Stimulated activated CD4-positive, alpha-beta T cell treated with anti-CD3 and anti-CD28 coated beads, Interleukin-15, amount 100 ng/mL, for 48 hours (primary cell): ENCODE results near the gene TAC3.
"Not testable (repeated sequence)": the region's sequence is repeated elsewhere in the genome, so short reads cannot be mapped to it uniquely, and the experiment has no call there.

Experiments
- DNase-seq, 2 donors: peaks; one replicate each; pipeline ENCODE4 v3.0.0-alpha.2; 2020; ENCODE audit warnings: low read depth in 2 of 2

The TAC3 gene

DNA sequence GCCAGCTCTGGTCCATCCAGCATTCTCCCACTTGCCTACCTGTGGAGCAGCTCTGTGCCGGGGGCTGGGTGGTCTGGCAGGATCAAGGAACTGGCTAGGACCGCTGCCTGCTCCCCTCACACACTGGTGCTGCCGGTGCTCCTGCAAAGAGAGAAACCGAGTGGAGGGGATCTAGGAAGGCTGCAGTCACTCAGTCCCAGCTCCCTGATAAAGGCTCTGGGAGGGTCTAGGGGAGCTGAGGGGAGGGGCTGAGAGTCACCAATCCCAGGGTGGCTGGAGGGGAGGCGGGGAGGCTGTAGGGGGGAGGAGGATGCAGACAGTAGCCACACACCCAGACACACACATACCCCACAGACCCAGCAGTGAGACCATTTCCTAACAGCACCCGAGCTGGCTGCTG lies at the start of gene TAC3:
TAC3 (minus strand) TSS at position 182 of the 400 bp plus-strand sequence. CDS start 732 bp downstream, outside the sequence.
- no peak for DNase-seq

DNA sequence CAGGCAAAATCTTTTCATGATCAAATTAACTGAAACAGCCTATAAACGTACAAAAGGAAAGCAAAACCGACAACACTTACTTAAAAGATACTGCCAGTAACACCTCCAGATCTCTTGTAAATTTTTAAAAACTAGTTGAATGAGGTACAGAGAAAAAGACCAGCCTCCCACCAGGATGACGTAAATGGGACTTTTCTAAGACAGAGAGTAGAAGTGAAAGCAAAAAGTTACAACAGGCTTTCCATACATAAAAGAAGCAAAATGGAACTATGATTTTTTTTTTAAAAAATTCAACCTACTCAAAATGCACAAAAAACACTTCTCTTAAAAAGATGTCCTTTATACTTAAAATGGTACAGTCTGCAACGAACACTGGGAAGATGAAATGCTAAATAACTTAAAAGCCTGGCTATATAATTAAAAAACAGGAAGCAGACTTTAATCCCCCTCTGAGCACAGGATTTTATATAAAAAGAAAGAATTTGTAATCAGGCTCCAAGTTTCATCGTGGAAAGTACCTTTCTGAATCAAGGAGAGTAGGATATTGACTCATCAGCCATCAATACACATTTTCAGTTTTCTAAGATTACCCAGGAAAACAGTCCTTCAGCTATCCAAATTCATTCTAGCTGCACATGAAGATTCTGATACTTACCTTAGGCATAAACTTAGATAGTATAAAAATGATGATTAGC lies 47.8 kb upstream of the TAC3 start:
- DNase-seq: no peak

DNA sequence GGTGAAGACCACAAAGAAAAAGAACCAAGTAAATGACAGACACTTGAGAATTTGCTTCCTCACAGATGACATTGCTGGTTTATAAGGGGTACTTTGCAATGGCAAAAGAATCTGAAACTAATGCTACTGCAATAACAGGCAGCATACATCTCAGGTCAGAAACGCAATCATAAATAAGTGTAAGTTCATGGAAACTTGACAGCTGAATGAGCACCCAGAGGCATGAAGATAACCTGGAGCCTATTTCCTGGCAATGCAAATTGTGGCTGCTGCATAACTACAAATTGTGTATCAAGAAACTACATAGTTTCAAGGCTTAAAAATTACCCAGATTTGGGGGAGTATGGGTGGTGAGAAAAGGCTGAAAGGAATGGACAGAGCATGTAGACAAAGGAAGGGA lies 42.1 kb upstream of the TAC3 start:
- no peak for DNase-seq

DNA sequence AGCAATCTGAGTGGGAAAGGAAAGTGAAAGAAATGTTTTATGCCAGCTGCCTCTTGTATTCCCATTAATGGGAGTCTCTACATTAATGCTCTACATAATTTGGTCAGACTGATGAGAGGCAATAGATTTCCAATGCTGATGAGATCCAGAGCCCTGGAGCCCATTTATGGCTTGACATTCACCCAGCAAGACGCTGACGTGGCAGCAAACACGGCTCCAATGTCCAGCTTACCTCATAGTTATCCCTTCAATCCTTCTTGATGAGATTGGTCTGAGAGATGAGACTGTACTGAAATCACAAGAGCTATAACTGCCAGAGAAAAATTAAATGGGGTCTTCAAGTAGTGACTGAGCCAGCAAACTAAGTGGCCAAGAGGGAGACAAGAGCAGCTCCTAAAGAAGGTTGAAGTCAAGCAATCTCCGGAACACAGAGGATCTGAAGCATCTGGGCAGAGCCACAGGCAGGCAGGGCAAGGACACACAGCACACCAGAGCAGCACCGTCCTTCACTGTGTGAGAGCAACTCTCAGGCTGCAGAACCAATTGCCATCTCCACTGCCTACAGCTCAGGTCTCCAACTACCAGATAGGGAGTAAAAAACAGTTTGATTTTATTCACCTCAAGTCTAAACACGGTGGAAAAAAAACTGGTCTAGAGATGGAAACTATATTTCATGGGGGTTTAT lies 40.9 kb upstream of the TAC3 start:
- DNase-seq: no peak

DNA sequence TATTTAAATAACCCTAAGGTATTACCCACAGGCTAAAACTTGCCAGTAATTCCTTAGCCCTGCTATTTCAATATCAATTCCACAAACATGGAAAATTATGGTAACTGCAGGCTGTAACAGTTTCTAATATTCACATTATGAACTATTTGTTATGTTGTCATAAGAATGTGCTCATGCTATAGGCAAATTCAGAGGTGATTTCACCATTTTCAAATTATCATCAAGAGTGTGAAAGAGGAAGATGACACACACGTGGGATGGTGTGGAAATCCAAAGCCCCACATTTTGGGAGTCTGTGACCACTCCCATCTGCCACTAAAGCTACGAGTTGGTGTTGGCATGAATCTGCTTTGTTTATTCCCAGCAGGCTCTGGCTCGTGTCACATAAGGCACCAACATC lies 39.5 kb upstream of the TAC3 start:
- no peak for DNase-seq

DNA sequence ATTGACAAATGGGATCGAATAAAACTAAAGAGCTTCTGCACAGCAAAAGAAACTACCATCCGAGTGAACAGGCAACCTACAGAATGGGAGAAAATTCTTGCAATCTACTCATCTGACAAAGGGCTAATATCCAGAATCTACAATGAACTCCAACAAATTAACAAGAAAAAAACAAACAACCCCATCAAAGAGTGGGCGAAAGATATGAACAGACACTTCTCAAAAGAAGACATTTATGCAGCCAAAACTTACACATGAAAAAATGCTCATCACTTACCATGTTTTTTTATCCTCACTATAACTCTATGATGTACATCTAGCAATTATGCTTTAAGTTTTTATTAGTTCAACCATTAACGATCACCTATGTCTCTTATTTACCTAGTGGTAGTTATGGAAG lies 37.6 kb upstream of the TAC3 start:
- not testable (repeated sequence) for DNase-seq

DNA sequence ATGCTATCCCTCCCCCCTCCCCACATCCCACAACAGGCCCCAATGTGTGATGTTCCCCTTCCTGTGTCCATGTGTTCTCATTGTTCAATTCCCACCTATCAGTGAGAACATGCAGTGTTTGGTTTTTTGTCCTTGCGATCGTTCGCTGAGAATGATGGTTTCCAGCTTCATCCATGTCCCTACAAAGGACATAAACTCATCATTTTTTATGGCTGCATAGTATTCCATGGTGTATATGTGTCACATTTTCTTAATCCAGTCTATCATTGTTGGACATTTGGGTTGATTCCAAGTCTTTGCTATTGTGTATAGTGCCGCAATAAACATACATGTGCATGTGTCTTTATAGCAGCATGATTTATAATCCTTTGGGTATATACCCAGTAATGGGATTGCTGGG lies 36.8 kb upstream of the TAC3 start:
- not testable (repeated sequence) for DNase-seq

DNA sequence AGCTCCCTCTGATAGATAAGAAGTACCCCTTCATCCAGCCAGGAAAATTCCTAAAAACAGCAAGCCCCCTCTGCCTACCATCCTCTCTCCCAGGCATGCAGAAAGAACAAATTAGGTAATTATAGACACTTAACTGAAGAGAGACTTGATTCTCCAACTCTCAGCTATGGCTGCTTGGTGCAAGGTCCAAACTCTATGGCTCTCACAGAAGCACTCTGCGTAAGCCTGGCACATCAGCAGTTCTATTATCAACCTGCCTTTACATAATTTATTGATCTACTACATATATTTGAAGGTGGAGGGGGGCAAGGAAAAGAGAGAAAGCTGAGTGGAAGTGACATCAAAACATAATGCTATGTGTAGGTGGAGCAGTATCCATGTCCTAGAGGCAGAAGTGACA lies 34.7 kb upstream of the TAC3 start:
- no peak for DNase-seq

DNA sequence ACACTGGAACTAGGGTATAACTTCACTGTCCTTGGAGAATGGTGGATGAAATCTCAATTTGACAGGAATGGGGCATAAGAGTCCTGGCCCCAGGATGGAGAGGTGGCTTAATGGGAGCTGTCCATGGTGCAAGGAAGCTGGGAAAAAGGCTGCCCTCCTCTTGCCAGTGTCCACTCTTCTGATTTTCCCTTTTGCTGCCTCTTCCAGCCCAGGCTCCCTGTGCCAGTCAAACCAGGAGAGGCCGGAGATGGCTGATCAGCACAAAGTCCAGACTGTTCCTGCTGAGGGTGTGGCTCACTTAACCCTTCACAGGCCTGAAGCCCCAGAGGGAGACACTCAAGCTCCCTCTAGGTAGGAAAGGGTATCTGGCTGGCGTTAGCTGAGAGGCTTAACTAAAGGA lies 33.6 kb upstream of the TAC3 start, which contains the start of gene MYO1A:
MYO1A (minus strand) TSS at position 240 of the 400 bp plus-strand sequence. CDS start 1,806 bp downstream, outside the sequence.
- DNase-seq: no peak

DNA sequence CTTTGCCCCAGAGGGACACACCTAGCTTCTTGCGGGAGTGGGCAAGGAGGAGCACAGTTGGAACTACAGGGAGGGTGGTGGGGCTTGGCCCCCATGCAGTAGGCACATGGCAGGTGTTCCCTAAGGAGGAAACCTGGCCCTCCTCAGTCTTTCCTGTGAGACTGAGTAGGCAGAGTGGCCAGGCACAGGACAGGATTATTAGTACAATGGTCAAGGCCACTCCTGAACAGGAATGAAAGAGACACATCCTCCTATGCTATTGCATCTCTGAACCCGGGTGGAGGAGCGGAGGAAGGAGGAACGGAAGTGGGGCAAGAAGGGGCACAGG lies 32.8 kb upstream of the TAC3 start:
- no peak for DNase-seq

DNA sequence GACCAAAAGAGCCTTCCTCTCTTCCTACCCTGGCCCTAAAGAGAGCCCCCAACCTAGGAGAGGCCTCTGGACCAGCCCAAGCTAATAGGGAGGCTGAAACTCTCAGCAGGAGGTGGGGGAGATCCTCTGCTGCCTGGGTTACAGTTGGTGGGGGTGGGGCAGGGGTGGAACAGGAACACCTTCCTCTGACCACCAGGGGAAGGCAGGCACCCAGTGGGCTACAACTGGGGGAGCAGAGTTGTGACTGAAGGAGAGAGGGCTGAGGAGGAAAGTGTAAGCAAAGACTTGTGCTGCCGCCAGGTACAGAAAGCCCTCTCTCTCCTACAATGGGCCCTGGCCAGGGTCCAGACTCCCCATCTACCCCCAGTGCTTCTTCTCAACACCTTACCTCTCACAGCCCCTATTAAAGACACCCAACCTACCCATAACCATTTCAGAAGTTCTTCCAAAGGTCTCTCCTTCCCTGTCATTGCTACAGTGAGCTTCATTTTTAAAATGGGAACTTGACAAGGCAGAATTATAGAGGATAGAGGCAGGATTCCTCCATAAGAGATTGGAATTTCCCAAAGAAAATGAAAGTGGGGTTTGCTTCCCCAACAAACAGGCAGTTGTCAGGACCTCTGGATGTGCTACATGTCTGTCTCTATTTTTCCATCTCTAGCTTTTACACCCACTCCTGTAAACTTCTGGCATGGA lies 32.2 kb upstream of the TAC3 start:
- no peak for DNase-seq

DNA sequence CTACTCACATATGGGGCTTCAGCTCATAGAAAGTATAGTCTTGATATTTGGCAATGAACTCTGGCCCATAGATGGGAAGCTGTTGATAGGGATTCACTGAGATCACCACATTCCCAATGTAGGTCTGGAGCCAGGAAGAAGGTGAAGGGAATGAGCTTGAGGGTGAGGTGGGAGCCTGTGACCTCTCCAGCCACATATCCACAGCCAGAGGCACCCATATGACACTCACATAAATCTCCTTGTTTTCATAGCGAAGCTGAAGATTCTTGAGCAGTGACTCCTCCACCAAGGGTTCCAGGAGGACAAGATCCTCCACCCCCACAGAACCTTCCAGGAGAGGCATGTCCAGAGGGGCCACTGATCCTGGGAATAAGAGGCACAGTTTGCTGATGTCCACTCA lies 31.7 kb upstream of the TAC3 start:
- no peak for DNase-seq

DNA sequence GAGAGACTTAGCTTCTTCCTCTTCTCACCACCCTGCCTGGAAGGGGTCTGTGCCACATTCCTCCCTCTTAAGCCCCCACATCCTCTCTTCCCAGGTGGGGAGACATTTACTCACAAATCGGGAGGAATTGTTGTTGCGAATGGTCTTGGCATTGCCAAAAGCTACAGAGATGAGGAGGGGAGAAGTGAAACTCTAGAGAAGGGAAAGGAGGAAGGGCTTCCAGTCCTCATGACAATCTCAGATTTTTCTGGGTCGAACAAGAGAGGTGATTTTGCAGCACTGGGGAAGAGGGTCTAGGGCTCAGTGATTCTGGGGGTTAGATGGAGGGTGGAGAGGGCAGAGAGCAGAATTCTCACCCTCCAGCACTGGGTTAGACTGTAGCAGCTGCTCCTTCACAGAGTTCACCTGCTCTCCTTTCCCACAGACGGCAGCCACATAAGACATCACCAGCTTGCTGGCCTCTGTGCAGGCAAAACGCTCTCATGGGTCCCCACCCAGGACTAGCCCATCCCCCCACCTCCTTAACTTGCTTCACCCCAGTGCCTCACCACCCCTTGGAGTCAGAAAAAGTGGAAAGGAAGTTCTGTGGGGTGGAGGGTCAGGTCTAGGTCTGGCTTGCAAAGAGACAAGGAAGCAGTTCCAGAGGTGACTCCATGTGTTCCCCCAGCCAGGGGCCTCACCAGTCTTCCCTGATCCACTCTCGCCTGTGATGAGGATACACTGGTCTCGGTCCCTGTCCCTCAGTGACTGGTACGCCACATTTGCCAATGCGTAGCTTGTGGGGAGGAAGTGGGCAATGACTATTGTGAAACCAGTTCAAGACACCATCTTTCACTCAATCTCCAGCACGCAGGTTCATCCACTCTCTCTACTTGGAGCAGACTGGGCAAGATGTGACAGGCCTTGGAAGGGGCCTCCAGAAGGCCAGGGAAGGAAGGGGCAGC lies 30.9 kb upstream of the TAC3 start:
- DNase-seq: peak; percentile 33 to 45

DNA sequence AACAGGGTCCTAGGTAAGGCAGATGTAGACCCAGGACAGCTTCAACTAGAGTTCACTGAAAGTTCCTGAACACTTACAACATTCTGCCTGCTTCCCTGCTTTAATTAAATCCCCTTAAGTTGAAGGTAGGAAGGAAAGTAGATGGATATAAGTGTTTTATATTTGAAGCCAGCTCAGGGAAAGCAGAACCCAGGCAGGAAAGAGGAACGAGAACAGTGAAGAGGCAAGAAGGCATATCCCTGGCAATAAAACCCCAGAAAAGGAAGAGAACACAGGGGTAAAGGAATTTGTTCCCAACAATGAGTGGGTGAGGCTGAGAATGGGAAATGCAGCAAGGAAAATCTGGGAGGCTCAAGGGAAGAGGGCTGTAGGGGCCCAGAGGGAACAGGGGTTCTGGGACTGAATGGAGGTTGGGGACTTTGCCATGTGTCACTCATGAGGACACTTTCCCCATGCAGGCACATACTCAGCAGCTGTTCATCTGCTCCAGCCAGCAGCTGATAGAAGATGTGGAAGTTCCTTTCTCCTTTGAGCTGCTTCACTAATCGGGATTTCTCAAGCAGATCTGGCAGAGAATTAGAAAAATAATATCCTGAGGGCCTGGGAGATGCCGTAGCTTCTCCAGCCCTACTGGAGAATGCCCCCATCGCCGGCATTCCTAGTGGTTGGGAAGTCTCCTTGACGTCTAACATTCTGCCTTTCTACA lies 29.9 kb upstream of the TAC3 start:
- no peak for DNase-seq

DNA sequence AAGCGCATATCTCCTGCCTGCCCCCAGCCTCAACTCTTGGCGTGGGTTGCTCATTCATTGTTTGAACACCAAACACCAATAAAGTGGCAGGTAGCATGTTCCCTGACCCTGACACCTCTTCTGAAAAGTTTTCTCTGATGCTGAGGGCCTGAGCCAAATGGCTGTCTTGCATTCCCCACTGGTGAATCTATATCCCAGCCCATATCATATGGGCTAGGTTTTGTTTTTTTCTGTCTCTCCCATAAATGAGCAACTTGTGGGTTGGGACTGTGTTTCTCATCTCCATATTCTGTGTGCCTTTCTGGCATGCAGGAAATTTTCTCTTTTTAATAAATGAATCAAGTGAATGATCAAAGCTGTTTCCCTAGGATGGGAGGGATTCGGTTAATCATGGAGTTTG lies 28.6 kb upstream of the TAC3 start:
- DNase-seq: no peak

DNA sequence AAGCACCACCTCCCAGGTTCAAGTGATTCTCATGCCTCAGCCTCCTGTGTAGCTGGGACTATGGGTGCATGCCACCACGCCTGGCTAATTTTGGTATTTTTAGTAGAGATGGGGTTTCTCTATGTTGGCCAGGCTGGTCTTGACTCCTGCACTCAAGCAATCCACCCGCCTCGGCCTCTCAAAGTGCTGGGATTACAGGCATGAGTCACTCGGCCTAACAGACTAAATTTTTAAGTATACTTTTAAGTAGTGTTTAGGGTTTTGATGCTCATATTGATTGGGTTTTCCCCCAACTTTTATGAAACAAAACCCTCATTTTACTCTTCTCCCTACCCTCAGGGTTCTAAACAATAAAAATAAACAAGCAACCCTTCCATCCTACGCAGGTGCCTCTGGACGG lies 28.1 kb upstream of the TAC3 start:
- no peak for DNase-seq

DNA sequence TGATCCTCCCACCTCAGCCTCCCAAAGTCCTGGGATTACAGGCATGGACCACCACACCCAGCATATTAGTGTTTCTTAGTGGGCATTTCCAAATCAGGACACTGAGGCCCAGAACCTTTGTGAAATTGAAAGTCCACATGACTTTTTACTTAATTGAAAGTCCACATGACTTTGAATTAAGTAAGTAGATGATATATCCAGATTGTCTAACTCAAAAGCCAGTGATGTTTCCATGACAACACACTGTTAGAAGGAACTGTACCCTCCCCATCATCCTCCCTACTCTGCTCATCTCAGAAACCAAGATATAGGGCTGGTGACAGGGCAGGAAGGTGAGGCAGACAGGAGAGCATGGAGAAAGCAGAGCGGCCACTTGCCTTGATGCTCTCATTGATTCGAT lies 26.4 kb upstream of the TAC3 start:
- DNase-seq: no peak

DNA sequence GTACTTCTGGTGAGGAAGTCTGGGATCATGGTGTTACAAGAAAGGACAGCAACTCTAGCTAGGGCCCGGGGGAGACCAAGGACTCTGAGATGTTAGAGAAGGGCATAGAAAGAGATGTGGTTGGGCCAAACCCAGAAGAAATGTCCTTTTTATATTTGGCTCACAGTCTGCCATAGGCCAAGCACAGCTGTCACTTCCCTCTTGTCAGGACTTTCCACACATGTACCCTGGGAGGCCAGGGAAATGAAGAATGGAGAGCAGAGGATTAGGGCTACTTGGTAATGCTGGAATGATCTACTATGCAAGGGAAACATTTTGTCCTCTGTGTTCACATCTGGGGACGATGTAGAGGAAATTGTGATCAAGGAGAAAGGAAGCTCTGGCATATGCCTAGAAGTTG lies 24.4 kb upstream of the TAC3 start:
- no peak for DNase-seq

DNA sequence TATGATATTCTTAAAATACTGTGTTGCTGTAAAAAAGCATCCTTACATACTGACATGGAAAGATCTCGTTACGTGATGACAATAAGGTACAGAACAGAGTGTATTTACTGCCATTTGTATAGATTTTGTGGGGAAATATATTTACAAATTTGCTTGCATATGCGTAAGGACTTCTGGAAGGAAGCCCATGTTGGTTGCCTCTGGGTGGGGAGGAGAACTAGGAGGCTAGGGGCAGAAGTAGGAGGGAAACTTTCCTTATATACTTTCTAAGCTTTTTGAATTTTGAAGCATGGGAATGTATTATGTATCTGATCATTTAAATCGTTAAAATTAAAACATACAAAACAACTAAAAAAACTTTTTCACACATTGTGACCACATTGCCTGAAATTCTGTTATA lies 23.9 kb upstream of the TAC3 start:
- no peak for DNase-seq

DNA sequence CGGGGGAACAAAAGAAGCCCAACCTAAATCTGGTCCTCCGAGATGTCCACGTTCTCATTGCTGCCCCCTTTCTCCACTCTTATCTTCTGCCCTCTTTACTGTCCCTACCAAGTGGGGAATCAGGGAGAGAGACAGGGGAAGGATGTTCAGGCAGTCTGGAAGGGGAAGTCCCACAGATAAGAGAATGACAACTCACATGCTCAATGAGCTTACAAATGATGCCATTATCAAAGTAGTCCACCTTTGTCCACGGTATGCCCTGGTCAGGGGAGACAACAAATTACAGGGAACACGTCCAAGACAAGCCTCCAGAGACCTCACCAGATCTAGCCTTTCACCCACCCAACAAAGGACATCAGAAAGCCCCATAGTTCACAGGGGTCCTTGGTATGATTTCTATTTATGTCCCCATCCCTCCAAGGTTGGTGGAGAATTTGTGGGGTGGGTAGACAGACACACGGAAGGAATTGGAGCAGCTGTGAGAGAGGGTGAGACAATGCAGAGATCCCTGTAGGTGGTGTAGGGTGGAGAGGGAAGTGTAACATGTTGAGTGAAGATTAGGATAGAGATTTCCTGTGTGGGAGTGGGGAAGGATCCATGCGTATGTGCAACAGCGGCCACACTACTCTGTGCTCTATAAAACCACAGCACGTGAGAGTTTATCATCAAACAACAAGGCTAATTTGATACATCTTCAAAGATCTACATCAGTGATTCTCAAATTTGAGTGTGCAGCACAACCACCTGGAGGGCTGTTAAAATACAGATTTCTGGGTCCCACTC lies 22.9 kb upstream of the TAC3 start:
- no peak for DNase-seq

DNA sequence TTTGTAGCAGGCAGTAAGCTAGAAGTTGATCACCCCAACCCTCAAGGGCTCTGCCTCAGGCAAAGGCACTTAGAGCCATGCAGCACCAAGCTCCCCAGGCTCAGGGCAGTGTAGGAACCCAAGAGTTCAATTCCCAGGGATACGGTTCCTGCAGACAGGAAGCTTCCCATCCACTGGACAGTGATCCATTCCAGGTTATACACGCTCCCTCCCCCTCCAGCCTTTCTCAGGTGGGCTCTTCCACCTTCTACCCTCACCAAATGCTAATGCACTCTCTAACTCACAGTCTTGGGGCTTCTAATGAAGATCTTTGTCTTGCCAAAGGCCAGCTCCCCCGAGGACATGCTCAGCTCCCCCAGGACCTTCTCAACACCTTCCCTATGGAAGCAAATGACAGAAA lies 20.9 kb upstream of the TAC3 start:
- DNase-seq: no peak
